ENCODE data around the gene SCGB1C2. TPM values are rescaled to one million over a fixed set of nuclear protein-coding genes. Genes with fewer than 3 reads are reported as not detected.

SCGB1C2 gene
- total and polyA plus RNA-seq, 10 donors: not detected

DNA sequence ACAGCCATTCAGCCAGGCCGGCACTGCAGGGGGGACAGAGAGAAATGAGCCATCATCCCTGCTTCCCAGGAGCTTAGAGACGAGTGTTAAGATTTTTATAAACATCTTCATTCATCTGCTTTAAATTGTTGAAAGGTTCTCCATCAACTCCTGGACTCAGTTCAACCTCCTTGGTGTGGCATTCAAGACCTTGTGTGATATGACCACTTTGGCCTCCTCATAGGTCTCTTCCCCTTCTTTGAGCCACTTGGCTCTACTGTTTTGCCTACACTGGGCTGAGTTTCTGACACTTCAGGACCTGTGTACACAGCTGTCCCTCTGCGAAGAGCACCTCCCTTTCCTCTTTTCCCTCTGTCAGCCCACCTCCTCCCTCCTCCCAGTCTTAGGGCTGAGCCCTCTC is 39.8 kb downstream of the SCGB1C2 start:
- 77 to 89% (median 87%) methylated on average over 3 of the region's 3 CpGs for WGBS, 5 donors
- no peaks in the 10 kb centered on the region for H3K9me3 ChIP-seq
- TF ChIP-seq CTCF (IDR thresholded peaks at IDR 0.05 in 8 of 11, conservative IDR thresholded peaks at IDR 0.05 in 3 of 11) (no peak), POLR2AphosphoS5 (IDR thresholded peaks at IDR 0.05) (no peak), POLR2A (IDR thresholded peaks at IDR 0.05) (no peak)
- no peak overlapping the region for H3K27ac ChIP-seq
- peaks cover 0 to 33% (median 25%) of the 10 kb centered on the region in 6 donors for H3K4me1 ChIP-seq
- peaks cover 0 to 48% (median 23%) of the 10 kb centered on the region in 7 donors for H3K27me3 ChIP-seq (replicated peaks in 1 of 7)
- no peak overlapping the region for H3K4me3 ChIP-seq
- no peaks in the 10 kb centered on the region for H3K36me3 ChIP-seq
- no peak for DNase-seq
- intact Hi-C loops (cut with DNase I; ENCODE audit: low total_unique reads): no loop called here

DNA sequence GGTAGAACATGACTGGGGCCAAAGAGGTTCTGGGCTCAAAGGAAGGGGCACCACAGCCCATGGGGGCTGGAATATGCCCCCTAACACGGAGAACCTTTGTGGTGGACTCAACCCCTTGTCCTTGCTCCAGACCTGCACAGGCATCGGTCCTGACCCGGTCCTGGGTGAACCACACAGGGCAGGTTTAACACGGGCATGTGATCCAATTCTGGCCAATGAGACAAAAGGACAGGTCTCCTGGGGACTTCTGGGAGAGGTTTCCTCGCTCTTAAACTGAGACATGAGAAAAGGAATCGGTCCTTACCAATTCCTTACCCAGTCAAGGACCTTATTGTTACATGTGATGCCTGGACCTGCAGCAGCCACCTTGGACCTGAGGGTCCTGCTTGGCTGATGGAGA is 40.4 kb downstream of the SCGB1C2 start:
- Histone ChIP-seq H3K27me3 (replicated peaks in 1 of 7) (peaks cover 0 to 54% (median 23%) of the 10 kb centered on the region in 7 donors), H3K4me3 (no peak overlapping the region), H3K4me1 (peaks cover 0 to 39% (median 27%) of the 10 kb centered on the region in 6 donors), H3K9me3 (no peaks in the 10 kb centered on the region), H3K27ac (no peak overlapping the region), H3K36me3 (no peaks in the 10 kb centered on the region)
- intact Hi-C loops (cut with DNase I; ENCODE audit: low total_unique reads): no loop called here
- DNase-seq: no peak
- 85 to 100% (median 88%) methylated on average over 3 to 6 of the region's 6 CpGs for WGBS, 5 donors
- TF ChIP-seq POLR2AphosphoS5 (IDR thresholded peaks at IDR 0.05): no peak
- no peak for TF ChIP-seq CTCF (IDR thresholded peaks at IDR 0.05 in 8 of 11, conservative IDR thresholded peaks at IDR 0.05 in 3 of 11)
- no peak for TF ChIP-seq POLR2A (IDR thresholded peaks at IDR 0.05)

GRCh38 chr17:178292-179065 is 41.1 kb downstream of the SCGB1C2 start:
- TF ChIP-seq POLR2A (IDR thresholded peaks at IDR 0.05) (no peak), CTCF (IDR thresholded peaks at IDR 0.05 in 8 of 11, conservative IDR thresholded peaks at IDR 0.05 in 3 of 11) (no peak), POLR2AphosphoS5 (IDR thresholded peaks at IDR 0.05) (no peak)
- H3K4me1 ChIP-seq: peaks cover 0 to 46% (median 30%) of the 10 kb centered on the region in 6 donors
- WGBS, 5 donors: 77 to 90% (median 86%) methylated on average over 11 to 12 of the region's 12 CpGs
- DNase-seq: no peak
- no peaks in the 10 kb centered on the region for H3K9me3 ChIP-seq
- H3K36me3 ChIP-seq: no peaks in the 10 kb centered on the region
- H3K4me3 ChIP-seq: no peak overlapping the region
- intact Hi-C loops (cut with DNase I; ENCODE audit: low total_unique reads): no loop called here
- H3K27me3 ChIP-seq (replicated peaks in 1 of 7): peaks cover 0 to 62% (median 23%) of the 10 kb centered on the region in 7 donors
- no peak overlapping the region for H3K27ac ChIP-seq

GRCh38 chr17:179066-179432 is 41.7 kb downstream of the SCGB1C2 start:
- intact Hi-C loops (cut with DNase I; ENCODE audit: low total_unique reads): no loop called here
- Histone ChIP-seq H3K9me3 (no peaks in the 10 kb centered on the region), H3K4me1 (peaks cover 0 to 52% (median 32%) of the 10 kb centered on the region in 6 donors), H3K4me3 (no peak overlapping the region), H3K36me3 (no peaks in the 10 kb centered on the region), H3K27me3 (replicated peaks in 1 of 7) (peaks cover 0 to 67% (median 23%) of the 10 kb centered on the region in 7 donors), H3K27ac (peak overlapping the region in 1 of 8 donors; percentile 76)
- 51 to 85% (median 73%) methylated on average over 1 to 5 of the region's 5 CpGs for WGBS, 5 donors
- DNase-seq: no peak
- TF ChIP-seq POLR2A (IDR thresholded peaks at IDR 0.05): no peak
- TF ChIP-seq CTCF (IDR thresholded peaks at IDR 0.05 in 8 of 11, conservative IDR thresholded peaks at IDR 0.05 in 3 of 11): no peak
- TF ChIP-seq POLR2AphosphoS5 (IDR thresholded peaks at IDR 0.05): no peak
